Activated T-helper 1 cell treated with Interleukin-2 at 50 U/mL for 16 hours (primary cell): Measurements from ENCODE around the gene CSPG4.
"Not testable (repeated sequence)": the region's sequence is repeated elsewhere in the genome, so short reads cannot be mapped to it uniquely, and the experiment has no call there.

Experiments
- DNase-seq: peaks from one replicate; pipeline ENCODE4 v3.0.0-alpha.2; 2020; ENCODE audit warnings: low read depth

The CSPG4 gene

DNA sequence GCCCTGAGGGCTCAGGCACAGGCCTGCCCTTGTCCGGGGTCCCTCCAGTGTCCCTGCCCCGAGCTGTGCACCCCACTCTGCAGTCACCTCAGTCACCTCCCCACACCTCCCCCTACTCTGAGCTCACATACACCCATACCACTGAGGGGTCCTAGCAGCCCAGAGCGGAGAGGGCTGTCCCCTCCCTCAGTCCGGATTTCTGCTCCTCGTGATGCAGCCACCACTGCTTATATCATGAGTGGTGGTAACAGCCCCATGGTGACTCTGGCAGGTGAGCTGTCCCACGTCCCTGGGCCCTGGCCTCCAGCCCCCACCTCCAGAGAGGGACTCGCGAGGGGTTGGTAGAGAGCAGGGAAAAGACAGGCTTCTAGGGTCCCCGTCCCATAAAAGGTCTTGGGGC lies 8.0 kb downstream of the CSPG4 start:
- no peak for DNase-seq

DNA sequence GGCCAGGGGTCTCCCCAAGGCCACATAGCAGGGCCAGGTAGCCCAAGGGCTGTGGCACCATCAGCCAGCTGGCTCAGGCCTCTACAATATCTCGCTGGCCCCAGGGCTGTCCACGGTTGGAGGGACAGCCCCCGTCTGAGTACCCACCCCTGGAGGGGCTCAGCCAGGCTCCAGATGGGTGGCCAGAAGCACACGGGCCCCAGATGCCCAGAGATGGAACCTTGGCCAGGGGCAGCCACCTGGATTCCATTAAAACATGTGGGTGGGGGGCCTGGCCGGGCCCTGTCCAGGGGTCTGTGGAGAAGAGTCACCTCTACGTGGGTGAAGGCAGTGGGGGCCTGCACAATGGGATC lies 8.4 kb downstream of the CSPG4 start:
- DNase-seq: no peak

DNA sequence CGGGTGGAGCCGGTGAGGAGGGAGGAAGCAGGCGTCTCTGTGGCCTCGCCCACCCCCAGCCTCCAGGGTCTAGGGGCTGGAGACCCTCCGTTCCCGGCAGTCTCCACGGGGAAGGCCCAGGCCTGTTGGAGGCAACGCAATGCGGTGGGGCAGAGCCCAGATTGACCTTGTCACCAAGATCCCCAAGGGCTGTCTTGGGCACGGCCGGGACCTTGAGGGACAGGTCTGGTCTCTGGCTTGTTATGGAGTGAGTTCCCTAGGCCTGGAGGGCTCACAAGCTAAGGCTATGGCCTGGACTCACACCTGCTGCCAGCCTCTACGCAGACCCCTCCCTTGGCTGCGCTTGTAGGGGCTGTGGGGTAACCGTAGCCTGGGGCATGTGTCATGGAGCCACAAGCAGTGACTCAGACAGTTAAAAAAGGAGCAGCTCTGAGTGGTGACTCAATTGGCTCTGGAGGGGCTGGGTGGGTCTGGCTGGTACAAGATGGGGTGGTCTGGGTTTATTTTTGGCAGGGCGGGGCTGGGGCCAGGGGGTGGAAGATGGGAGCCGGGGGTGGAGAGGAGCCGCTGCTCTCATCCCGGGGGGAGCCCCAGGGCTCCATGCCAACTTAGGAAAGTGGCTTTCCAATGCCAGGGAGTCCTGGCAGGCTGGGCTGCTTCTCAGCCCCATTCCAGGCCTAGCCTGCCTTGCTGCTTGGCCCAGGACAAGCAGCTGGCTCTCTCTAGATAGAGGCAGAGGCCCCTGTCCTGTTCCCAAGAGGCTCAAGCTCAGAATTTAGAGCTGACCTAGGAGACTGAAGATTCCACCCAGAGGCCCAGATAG lies 9.0 kb downstream of the CSPG4 start:
- DNase-seq: not testable (repeated sequence)

DNA sequence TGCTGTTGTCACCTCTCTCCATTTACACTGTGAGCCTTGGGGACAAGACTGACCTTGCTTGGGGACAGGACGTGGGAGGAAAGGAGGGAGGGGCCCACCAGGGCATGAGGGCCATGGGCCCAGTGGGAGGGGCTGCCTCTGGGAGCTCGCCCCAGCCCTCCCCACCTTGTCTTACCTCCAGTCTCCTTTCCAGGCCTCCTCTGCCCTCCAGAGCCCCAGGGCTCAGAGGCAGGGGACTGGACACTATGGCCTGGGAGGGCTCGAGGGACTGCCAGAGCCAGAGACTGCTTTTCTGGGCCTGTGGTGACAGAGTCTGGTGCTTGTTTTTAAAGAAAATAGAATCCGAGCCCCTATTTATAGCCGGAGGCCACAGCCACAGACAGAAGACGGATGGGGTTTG lies 10.2 kb downstream of the CSPG4 start:
- DNase-seq: no peak

DNA sequence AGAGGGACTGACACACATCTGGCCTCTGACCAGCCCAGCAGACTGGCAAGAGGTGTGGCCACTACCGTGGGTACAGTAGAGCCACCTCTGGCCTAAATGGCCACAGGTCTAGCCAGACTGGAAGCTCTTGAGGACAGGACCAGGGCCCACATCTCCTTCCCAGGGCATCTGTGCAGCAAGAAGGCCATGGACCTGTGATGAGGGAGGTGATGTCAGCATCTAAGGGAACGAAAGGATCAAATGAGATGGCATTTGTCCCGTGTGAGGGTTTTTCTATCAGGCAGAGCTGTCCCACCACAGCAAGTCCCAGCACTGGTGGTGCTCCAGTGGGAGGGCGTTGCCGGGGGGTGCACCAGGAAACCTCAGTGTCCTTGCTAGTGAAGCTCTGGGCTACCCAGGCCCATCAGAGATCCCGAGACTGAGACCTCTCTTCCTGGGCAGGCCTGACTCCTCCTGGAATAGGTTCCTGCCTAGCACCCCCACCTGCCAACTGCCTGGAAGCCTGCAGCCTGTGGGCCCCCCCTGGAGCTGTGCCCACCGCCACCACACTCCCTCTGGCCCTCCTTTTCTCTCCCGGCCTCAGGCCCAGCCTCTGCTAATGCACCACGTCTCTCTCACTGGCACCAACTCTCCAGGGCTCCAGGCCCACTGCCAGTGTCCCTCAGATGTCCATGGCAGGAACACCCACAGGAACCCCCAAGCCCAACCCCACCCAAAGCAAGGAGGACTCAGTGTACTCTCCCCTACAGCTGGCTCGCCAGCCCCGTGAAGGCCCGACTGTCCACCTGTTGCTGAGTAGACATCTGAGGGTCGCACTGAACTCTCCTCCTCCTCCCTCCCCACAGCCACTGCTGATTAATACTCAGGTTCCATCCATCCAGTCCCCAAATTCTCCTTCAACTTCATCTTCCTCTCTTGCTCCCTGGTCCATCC lies 11.3 kb downstream of the CSPG4 start:
- not testable (repeated sequence) for DNase-seq

DNA sequence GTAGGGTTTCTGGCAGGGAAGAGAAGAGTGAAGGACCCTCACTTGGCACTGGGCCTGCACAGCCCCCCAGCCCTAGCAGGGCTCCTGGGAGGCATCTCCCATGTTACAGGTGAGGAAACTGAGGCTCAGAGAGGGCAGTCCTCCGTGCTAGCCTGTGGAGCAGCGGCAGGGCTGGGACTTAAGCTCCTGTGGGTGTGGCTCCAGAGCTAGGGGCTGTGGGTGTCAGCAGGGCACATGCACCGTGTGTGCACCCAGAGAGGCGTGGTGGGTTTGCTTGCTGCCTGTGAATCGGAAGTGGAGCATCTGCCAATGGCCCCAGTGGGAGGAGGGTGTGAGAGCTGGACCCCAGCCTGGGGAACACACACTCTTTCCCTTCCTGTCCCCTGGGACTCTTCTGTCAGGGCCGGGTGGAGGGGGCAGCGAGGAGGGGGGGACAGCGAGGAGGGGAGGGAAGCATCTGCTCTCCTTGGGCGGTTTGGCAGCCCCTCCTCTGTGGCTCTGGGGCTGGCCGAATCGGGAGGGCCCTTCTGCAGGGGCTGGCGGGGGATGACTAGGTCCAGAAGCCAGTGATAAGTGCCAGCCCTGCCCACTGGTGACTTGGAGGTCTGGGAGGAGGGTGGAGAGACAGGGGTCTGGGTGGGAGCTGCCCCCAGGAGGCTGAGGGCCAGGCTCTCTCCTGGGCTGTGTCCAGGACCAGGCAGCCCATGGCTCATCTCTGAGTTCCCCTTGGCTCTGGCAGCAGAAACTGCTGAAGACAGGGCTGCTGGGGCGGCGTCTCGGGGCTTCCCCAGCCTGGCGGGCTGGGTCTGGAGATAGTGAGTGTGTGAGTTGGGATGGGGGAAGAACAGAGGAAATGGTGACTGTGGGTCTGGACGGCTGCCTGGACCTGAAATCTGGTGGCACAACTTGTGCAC lies 12.4 kb downstream of the CSPG4 start:
- DNase-seq: not testable (repeated sequence)

DNA sequence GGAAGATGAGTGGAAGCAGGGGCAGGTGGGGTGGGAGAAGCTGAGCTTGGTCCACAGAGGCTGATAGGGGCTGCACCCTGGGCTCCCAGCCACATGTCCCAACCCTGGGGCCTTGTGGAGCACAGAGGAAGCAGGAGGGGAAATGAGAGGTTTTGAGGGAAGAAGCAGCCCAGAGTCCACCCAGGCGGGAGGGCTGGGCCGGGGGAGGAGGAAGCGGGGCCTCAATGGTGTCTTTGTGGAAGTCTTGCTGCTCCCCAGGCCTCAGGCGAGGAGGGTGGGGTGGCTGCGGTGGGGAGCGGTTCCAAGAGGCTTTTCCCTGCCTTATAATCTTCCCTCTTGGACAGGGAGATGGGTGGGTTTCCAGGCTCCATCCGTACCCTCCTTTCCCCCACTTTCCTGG lies 13.1 kb downstream of the CSPG4 start:
- DNase-seq: not testable (repeated sequence)

DNA sequence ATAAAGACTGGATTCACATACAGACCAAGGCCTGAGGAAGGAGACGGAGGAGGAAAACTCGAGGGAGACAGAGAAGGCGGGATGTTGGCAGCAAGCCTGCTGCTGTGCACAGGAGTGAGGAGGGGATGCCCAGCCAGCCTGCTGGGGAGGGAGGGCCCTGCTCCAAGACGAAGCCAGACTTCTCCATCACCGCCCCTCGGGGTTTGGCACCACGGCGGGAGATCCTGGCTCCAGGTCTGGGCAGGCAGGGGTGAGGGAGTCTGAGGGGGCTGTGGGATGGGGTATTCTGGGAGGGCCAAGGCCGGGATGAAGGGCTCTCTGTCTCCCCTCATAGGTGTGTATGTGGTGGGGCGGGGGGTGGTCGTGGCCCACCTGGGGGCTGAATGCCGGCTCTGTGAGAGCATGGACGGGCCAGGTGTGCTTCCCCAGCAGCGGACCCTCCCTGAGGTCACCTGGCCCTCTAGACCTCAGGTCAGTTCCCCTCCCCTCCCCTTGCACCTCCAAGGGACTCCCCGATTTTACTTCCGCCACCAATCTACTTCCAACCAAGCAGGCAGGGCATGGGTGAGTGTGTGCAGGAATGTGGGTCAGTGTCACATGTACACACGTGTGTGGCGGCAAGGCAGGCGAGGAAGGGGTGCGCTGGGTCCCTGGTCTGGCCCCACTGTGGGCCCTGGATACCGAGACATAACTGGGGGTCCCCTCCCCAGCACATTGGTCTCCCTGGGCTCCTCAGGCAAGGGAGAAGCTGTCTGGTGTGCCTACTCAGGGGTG lies 14.5 kb downstream of the CSPG4 start:
- DNase-seq: not testable (repeated sequence)

DNA sequence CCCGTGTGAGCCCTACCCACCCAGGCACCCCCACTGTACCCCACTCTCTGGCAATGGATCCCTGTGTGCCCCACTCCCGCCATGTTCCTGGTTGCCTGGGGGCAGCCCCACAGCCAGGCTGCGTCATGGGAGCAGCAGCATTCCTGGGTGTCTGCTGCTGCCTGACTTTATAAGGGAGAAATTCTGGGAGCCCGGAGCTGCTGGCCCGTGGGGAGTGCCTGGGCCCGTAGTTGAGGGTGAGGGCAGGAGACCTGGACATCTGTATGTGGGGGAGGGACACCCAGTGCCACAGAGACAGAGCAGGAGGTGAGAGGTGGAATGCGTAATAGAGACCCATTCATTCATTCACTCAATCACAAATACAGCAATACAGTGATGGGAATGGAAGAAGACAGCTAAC lies 15.1 kb downstream of the CSPG4 start:
- DNase-seq: no peak

DNA sequence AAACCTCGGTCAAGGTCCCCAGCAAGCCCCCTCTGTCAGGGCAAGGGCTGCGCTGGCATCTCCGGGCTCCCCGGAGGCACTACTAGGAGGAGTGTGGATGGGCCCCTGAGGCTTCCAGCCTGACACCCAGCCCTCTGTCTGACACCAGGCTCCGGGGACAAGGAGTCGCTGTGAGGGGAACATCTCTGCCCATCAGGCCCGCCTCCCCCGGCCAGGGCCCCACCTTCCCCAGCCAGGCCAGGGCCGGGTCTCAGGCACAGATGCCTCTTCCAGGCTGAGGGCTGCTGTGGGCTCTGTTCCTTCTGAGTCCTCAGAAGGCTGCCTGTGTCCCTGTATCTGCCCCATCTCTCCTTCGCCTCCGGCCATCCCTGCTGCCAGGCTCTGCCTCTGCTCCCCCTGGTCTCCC lies 15.8 kb downstream of the CSPG4 start:
- no peak for DNase-seq

DNA sequence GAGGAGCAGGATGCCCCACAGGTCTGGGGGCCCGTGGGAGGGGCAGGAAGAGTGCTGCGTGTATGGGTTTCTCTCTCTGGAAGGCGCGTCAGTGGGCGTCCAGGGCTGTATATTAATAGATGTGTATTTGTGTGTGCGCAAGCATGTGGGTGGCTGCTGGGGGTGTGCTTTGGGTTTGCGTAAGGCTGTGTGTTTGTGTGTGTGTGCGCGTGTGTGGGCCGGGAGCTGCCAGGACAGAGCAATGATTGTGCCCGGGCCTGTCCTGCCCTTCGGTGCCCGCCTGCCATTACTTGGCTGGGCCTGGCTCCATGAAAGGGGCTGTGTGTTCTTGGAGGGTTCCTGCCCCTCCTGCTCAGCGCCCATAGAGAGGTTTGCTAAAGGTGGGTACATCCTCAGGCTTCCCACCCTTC lies 16.3 kb downstream of the CSPG4 start:
- DNase-seq: no peak

DNA sequence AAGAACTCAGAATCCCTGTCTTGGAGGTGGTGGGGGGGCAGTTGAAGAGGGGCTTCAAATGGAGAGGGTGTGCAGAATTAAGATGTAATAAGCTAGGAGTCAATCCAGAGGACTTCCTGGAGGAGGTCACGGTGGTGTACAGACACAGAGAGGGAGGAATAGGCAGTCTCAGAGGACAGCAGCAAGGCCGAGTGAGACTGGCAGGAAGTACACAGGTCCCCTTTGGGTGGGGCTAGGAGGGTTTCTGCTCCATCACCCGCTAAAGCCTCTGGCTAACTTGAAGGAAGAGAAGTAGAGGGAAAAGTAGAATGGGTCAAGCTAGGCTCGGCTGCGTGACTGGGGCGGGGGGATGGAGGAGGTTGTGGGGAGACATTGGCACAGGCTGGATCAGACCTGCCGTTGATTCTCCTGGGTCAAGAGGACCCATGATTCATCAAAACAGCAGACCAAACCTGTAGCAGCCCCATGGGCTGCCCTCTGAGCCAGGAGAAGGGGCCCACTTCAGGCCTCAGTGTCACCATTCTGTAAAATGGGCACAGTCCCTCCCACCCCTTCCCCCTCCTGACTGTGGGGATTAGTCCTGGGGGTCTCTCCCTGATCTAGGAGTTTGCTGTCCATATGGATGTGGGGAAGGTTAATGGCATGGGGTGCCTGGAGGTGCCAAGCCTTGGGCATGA lies 16.9 kb downstream of the CSPG4 start:
- DNase-seq: no peak

DNA sequence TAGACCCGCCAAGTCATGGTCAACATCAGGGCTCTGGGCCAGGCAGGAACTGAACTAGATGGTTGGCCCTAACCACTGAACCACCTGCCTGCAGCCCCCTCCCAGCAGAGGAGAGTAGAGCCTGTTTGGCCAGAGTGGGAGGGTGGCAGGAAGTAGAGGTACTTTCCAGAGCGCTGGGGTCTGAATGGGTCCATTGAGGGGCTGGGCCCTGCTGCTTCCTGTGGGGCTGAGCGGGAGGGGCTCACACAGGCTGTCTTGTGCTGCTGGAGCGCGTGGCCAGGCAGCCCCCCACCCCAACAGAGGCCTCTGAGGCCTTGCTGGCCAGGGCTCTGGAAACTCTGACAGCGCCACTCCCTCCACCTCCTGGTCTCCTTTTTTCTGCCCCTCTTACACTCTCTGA lies 17.4 kb downstream of the CSPG4 start:
- no peak for DNase-seq

DNA sequence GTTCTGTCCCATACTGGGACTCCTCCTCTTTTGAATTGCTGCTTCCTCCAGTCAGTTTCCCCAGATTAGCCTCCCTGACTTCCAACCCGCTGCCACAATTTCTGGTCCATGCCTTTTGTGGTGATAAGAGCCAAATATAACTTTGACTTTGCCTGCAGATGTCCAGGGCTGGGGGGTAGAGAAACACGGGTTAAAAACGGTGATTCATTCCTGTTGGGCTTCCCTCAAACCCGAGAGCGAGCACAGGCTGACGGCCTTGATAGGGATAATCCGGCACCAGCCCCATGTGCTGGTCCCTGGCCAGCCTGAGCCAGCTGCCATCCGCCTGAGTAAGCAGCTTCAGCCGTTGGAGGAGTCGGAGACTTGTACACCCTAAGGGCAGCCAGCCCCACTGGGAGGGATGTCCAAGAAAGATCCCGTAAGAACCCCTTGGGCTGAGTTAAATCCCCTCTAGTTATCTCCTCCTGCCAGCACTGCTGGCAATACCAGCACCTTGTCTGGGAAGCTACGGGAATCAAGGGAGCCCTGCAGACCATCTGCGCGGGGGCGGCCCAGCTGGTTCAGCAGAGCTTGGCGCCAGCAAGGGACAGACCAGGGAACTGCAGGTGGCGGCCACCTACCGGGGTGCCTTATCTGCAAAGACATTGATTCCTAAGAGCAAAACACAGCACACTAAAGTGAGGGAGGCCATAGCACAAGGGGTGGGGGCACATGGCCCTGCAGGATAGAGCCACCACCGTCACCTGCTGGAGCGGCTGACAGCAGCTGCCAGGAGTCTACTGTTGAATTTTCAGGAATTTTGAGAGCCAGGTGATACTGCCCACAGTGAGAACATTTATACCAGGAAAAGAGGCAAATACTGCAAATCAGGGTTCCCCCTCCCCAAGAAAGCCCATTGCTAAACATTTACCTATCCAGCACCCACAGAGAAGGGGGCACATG lies 18.1 kb downstream of the CSPG4 start:
- no peak for DNase-seq

DNA sequence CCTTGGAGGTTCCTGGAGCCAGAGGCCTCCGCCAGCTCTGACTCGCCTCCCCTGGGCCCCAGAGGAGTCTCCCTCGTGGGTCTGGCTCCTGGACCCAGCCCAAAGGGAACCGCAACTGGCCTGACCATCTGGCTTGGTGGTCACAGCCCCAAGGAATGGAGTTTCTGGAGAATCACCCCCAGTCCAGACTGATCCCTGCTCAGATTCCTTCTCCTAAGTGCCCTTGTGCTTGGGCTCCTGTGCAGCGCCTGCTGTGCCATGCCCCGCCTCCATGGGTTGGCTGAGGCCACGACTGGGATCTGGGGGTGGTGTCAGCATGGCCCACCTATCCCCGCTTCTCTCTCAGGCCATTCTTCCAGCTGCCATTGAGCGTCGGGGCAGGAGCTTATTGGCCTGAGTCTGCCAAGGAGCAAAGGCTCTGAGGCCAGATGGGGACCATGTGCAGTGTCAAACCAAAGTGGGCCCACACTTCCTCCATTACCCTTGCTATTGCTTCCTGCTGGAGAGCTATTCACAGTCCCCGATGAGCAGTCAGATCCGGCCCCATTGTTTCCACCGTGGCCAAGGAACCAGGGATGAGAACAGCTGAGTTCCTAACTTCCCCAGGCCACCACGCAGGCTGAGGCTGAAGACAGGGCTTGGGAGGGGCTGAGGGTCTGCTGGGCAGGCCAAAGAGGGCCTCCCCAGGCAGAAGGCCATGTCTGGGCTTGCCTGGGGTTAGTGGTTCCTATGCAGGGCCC lies 19.0 kb downstream of the CSPG4 start:
- DNase-seq: no peak

DNA sequence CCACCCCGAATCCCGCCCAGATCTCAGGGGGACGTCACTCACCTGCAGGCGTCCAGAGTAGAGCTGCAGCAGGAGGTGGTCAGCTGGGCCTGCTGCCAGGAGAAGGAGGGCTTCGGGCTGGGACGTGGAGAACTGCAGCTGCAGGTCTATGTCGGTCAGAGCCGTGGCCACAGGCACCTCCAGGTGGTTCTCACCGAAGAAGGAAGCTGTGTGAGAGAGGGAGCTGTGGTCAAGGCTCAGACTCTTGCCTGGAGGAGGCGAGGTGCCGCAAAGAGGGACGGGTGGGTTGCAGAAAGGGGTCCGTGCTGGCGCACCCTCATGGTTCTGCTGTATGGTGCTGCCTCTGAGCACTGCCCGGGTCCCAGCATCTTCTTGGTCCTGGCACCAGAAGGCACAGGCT lies 19.6 kb downstream of the CSPG4 start:
- not testable (repeated sequence) for DNase-seq

DNA sequence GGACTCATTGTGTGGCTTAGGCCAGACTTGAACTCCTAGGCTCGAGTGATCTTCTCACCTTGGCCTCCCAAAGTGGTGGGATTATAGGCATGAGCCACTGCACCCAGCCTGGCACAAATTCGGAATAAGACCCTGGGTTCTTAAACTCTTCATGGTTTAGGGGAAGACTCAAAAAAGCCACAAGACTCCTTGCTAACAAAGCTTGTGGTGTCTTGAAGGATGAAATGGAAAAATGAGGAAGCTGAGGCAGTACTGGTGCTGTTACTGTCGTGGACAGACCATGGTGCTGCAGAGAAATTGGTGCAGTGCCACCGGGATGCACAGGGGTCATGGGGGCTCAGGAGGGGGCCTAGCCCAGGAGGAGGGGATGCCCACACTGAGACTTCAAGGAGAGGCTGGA lies 20.3 kb downstream of the CSPG4 start:
- not testable (repeated sequence) for DNase-seq

DNA sequence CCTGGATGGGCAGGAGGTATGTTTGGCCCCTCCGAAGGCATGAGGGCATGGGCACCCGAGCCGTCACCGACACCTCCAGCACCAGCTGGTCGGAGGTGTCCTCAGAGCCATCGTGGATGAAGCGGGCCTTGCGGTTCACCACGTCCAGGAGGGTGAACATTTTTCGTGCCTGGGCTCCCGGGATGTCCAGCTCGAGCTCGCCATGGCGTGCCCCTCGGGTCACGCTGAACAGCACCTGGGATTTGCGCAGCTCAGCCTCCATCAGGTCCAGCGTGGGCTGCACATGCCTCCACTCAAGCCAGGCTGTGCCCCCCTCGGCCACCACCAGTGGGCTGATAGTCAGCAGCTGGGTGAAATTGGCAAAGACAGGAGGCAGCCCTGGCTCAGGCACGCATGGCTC lies 23.2 kb downstream of the CSPG4 start:
- not testable (repeated sequence) for DNase-seq

DNA sequence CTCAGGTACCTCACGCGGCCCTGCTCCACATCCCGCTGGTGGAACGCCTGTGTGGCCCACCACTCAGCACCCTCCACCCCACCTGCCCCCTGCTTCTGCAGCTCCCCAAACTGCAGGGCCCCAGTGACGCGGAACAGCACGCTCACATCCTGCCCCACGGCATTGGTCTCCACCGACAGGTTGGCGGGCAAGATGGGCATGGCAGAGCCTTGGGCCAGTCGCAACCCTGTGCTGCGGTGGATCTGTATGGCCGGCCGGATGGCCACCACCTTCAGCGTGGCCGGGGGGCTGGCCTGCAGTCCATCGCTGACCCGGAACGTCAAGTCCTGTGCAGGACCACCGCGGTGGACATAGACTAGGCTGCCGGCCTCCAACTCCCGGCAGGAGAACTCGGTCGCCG lies 23.8 kb downstream of the CSPG4 start:
- DNase-seq: no peak
